GM19328 (cell line): Measurements from ENCODE around the gene EPHX1.

ENCODE experiments used
- ATAC-seq: cut with Tn5 transposase; IDR thresholded peaks from one replicate; pipeline ENCODE4 v1.9.1; 2021; ENCODE audit warnings: mild to moderate bottlenecking, moderate library complexity; ENCODE audit not compliant: unreplicated experiment

The EPHX1 gene

DNA sequence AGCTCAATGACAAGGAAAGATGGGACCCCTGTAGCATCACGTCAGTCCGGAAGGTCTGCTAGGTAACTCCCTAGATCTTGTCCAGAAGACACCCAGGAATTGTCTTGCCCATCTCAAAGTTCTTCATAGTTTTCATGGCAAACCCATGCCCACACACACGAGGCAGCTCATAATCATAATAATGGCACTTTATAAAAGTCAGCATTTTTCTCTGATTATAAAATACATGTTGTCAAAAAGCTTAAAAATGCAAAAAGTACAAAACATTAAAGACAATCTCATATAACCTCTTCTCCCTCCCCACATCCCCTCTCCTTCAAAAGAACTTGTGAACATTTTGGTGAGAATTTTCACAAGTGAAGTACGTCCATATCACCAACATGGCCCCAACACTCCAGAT, 30.8 kb downstream of the EPHX1 start:
- no peak for ATAC-seq

DNA sequence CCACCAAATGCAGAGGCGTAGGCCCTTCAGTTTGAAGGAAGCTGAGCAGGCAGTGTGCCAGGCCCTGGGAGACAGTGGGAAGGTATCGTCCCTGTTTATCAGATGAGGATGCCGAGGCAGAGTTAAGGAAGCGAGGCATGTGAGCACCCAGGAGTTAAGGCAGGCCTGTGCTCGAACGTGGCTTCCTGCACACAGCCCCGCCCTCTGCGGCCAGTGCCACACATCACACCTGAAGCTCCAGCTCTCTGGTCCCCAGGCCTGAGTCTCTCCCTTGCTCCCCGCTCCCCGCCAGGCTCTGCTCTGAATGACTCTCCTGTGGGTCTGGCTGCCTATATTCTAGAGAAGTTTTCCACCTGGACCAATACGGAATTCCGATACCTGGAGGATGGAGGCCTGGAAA, 32.1 kb downstream of the EPHX1 start:
- no peak for ATAC-seq

- no peak for ATAC-seq
These were observed 33.0 kb downstream of the EPHX1 start for GRCh38 chr1:225842788-225843425.

- no peak for ATAC-seq
These were observed 33.5 kb downstream of the EPHX1 start for GRCh38 chr1:225843426-225843795.

DNA sequence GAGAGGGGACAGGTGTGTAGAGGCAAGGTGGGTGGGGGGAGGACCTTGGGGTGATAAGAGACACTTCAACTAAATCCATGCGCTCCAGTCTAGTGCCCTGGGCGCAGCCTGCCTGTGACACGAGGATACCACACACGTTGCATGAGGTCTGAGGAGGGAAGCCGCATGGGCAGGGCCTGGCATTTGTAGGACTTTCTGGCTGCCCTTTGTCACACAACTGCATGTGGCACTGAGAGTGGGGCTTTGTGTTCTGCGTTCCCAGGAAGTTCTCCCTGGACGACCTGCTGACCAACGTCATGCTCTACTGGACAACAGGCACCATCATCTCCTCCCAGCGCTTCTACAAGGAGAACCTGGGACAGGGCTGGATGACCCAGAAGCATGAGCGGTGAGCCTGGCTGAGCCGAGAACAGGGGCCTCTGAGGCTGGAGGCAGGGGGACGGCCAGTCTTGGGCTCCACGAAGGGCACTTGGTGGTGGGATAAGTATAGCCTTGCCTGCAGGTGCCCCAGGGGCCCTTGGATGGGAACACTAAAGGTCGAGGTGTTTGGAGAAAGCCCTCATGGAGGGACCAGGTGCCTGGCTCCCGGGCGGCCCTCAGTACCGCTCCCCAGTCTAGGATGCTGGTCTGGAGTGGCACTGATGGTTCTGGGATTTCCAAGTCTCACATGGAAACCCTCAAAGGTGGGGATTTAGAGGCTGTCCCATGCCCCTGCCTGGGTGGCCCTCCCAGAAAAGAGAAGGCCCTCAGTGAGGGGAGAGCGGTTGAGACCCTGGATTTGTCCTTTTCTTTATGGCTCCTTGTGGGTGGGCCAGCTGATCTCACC, 34.5 kb downstream of the EPHX1 start:
- no peak for ATAC-seq

GRCh38 chr1:225845097-225845496, 35.2 kb downstream of the EPHX1 start:
- no peak for ATAC-seq

DNA sequence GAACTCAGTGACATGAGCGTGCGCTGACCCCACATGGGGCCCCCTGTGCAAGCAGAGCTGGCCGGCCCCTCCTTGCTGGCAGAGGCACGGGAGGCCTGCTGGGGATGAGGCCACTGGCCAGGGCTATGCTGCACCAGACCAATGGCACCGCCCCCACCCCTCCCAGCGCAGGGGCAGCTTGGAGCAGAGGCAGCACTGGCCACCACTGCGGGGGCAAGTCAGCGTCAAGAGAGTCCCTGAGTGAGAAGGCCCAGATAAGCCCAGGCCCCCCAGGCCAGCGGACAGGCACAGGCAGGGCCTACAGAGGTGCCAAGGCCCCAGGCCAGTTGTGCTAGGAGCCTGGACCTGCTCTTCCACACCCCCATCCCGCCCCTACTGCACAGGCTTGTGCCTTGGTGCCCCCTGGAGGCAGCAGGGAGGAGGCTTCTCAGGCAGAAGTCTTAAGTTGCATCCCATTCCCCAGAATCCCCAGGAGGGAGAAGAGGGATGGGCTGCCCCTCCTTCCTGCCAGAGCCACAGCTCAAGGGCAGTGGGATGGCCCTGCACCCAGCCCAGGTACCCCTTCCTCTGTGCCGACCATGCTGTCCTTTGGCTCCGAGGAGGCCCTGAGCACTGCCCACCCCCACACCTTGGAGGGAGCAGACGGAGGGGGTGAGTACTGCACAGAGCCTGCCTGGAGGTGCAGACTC, 35.8 kb downstream of the EPHX1 start:
- no peak for ATAC-seq

- ATAC-seq = no peak
These were observed 36.7 kb downstream of the EPHX1 start for GRCh38 chr1:225846331-225847310.

DNA sequence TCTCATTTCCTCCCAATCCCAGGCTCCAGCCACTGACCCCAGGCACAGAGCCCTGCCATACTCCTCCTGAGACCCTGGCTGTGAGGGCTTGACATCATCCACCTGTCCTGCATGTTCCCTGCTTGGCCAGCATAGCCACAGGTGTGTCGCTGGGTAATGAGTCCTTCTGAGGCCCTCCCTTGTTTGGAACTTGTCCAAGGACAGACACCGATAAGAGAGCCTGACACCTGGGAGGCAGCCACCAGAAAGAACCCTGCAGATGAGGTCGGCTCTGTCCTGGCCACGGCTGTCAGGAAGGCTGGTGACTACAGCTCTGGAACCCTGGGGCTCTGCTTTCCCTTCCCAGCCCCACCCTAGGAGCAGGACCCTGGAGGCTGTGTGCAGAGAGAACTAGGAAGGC, 37.7 kb downstream of the EPHX1 start:
- ATAC-seq = no peak

DNA sequence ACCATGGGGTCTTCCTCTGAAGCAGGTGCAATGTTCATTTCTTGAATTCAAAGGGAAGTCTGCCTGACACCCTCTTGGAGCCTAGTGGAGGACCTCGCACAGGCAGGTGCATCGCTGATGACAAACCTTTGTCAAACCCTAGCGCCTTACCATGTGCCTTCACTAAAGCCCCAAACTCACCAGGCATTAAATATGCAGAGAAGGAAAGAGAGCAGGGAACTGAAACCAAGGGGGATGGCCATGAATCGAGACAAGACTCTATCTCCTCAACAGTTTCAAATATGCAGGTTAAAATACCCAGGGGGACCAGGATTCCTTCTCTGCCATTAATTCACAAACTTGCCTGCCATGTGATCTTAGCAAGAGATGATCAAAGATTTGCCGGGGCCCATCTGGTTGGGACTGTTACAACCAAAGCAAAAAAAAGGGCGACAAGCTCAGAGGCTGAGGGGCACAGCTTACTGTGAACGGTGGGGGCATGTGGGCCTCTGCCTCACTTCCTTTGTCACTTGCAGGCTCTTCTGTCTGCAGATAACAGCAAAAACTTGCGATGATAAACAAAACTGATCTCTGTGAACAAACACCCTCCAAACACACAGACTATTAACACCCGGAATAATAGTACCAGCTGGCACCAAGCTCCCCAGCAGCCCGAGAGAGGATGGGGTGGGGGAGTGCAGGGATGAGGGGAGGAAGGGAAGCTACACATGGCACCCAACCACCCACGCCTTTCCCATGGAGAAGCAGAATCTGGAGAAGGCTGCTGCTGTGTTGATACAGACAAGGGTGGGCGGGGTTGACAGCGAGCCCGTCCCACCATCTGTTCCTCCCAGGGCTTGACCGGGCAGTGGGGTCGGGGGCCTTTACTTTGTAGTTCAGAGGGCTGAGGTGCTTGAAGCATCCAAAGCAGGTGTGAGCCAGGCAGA, 38.4 kb downstream of the EPHX1 start:
- ATAC-seq = peak; percentile 61

DNA sequence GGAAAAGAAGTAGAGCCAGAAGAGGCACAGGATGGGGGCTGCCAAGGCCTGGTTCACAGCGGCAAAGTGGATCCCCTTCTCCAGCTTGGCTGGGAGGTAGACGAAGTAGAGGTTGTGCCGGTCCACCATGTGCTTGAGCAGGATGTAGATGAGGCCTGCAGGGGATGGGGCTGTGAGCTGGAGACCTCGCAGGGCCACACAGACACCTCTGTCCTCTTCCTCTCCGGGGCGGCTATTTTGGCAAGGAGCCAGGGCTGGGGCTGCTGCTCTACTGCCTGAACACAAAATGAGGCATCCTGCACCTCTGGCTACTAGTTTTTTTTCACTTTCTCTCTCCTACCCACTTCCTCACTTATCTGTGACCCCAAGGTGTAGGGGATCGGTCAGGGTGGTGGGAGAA, 40.0 kb downstream of the EPHX1 start:
- ATAC-seq = no peak

- no peak for ATAC-seq
These were observed 40.4 kb downstream of the EPHX1 start for GRCh38 chr1:225850370-225850769.

- peak; percentile 50 for ATAC-seq
These were observed 41.9 kb downstream of the EPHX1 start for GRCh38 chr1:225851805-225852204.

- ATAC-seq = no peak
These were observed 42.6 kb downstream of the EPHX1 start for GRCh38 chr1:225852413-225853124.

DNA sequence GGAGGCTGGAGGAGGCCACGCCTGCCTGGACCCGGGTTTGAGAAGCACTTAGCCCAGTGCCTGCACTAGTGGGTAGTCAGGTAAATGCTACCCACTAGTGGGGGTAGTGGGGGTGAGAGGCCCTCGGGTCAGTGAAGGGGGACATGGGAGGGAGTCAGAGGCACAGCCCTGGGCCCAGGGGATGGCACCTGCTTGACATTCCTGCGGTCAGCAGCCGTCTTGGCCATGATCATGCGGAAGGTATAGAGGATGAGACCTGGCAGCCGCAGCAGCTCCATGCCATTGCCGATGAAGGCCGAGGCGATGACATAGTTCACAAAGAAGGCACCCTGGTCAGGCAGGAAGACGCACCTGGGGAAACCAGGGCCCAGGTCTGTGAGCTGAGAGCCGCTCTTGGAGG, 43.5 kb downstream of the EPHX1 start:
- no peak for ATAC-seq

DNA sequence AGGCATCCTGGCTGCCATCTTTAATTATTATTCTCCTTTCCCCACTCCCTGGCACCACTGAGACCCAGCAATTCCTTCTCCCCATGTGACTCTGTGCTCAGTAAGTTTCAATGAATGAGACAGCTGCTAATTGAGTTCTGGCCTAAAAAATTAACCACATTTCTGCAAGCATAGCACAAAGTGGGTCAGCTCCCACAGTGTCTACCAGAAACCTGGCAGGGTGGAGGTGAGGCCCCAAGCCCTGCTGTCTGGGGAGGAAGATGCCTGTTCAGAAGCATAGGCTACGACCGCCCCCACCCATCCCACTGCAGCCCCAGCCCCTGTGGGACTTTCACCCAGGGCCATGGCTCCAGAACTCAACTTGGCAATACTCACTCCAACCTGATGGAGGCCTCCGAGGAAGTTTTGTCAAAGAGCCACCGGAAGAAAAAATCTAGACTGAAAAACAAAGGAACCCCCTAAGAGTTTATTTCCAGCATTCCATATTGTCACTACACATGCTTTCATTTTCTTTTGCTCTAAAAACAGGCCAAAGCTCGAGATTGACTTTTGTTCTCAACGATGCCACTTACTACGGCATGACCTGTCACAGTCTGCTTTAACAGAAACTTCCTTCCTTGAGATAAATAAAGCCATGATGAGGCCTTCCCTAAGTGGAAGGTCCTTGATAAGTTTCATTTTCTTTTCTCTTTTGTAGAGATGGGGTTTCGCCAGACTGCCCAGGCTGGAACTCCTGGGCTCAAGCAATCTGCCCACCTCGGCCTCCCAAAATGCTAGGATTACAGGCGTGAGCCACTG, 45.8 kb downstream of the EPHX1 start:
- ATAC-seq = no peak

GRCh38 chr1:225857256-225857655, 47.3 kb downstream of the EPHX1 start:
- no peak for ATAC-seq

GRCh38 chr1:225859151-225859550, 49.2 kb downstream of the EPHX1 start:
- no peak for ATAC-seq
